Right atrium auricular region (tissue), 2 donors: ENCODE measurements around the gene SIDT1. TPM values are rescaled to one million over a fixed set of nuclear protein-coding genes. Genes with fewer than 3 reads are reported as not detected.

ENCODE experiments used
- DNase-seq: peaks from one replicate; pipeline ENCODE4 v3.0.0-alpha.2; 2019; ENCODE audit warnings: low spot score
- H3K27ac ChIP-seq, 2 donors: fragments of 200-600 bp; sonication (generic); 1 replicate in 1 of 2; 2 replicates in 1 of 2; pipeline ENCODE4 v1.5.1; 2016 to 2019
- H3K27me3 ChIP-seq, 2 donors: fragments of 200-600 bp; sonication (generic); one replicate each; pipeline versions ENCODE4 v1.5.1 to v1.6.0; 2017 to 2019
- H3K36me3 ChIP-seq: fragments of 200-600 bp; sonication (generic); one replicate; pipeline ENCODE4 v1.5.1; 2016
- H3K4me1 ChIP-seq, 2 donors: fragments of 200-600 bp; sonication (generic); one replicate each; pipeline versions ENCODE4 v1.5.1 to v1.6.0; 2017 to 2019
- H3K4me3 ChIP-seq, 2 donors: fragments of 200-600 bp; sonication (generic); 1 replicate in 1 of 2; 2 replicates in 1 of 2; pipeline ENCODE4 v1.5.1; 2017 to 2019; ENCODE audit warnings: mild to moderate bottlenecking in 1 of 2, moderate library complexity in 1 of 2
- H3K9me3 ChIP-seq, 2 donors: fragments of 200-600 bp; sonication (generic); one replicate each; pipeline ENCODE4 v1.5.1; 2019
- CTCF ChIP-seq, 2 donors: fragments of 200-600 bp; sonication (generic); IDR thresholded peaks; one replicate each; pipeline ENCODE4 v1.5.1; 2019; ENCODE audit warnings: antibody characterized with exemption in 2 of 2
- total RNA-seq, 2 donors: library from RNA; depleted of rRNA; stranded (reverse); fragments of >200 nt; gene quantifications; one replicate each; pipeline ENCODE4 v1.1.0, GENCODE V29; 2016

Gene SIDT1
- under 1 TPM; 0.15 to 0.16 TPM for total RNA-seq

- TF ChIP-seq CTCF (IDR thresholded peaks at IDR 0.05): no peak
- DNase-seq: no peak
- Histone ChIP-seq H3K9me3 (no peaks in the 10 kb centered on the region), H3K4me1 (peaks cover 0 to 14% of the 10 kb centered on the region in 2 donors), H3K27me3 (no peaks in the 10 kb centered on the region), H3K4me3 (peak within 1 kb of the TSS; percentile 40 to 61), H3K36me3 (no peaks in the 10 kb centered on the region), H3K27ac (no peak within 1 kb of the TSS)
Observed at GRCh38 chr3:113531826-113532697, at the start of gene SIDT1. TSS of gene SIDT1 (plus strand) at chr3:113532555. CDS start at chr3:113533022, 467 bp downstream.

- no peak for DNase-seq
- Histone ChIP-seq H3K27ac (no peak overlapping the region), H3K36me3 (peaks cover 13% of the 10 kb centered on the region)
Observed at GRCh38 chr3:113485161-113485609, 47.2 kb upstream of the SIDT1 start.

GRCh38 chr3:113495035-113495434 is 37.3 kb upstream of the SIDT1 start:
- H3K9me3 ChIP-seq: no peaks in the 10 kb centered on the region
- H3K27ac ChIP-seq: no peak overlapping the region
- H3K27me3 ChIP-seq: no peaks in the 10 kb centered on the region
- peak in 1 of 2 donors; percentile 67 for TF ChIP-seq CTCF (IDR thresholded peaks at IDR 0.05)
- DNase-seq: no peak
- no peak overlapping the region for H3K4me3 ChIP-seq
- no peaks in the 10 kb centered on the region for H3K4me1 ChIP-seq
- H3K36me3 ChIP-seq: no peaks in the 10 kb centered on the region

More at GRCh38 chr3:113485161-113485609, 47.2 kb upstream of the SIDT1 start:
- no peak for TF ChIP-seq CTCF (IDR thresholded peaks at IDR 0.05)
- Histone ChIP-seq H3K4me1 (no peaks in the 10 kb centered on the region), H3K27me3 (no peaks in the 10 kb centered on the region), H3K9me3 (no peaks in the 10 kb centered on the region), H3K4me3 (no peak overlapping the region)

GRCh38 chr3:113496924-113497323 is 35.4 kb upstream of the SIDT1 start:
- DNase-seq: no peak
- H3K27me3 ChIP-seq: no peaks in the 10 kb centered on the region
- H3K27ac ChIP-seq: no peak overlapping the region
- H3K4me3 ChIP-seq: no peak overlapping the region
- no peaks in the 10 kb centered on the region for H3K9me3 ChIP-seq
- H3K4me1 ChIP-seq: no peaks in the 10 kb centered on the region
- no peaks in the 10 kb centered on the region for H3K36me3 ChIP-seq
- TF ChIP-seq CTCF (IDR thresholded peaks at IDR 0.05): no peak

- Histone ChIP-seq H3K27ac (no peak overlapping the region), H3K27me3 (no peaks in the 10 kb centered on the region), H3K36me3 (no peaks in the 10 kb centered on the region)
Observed at GRCh38 chr3:113498221-113499005, 33.9 kb upstream of the SIDT1 start.

More at GRCh38 chr3:113498221-113499005, 33.9 kb upstream of the SIDT1 start:
- H3K4me1 ChIP-seq: no peaks in the 10 kb centered on the region
- no peaks in the 10 kb centered on the region for H3K9me3 ChIP-seq
- TF ChIP-seq CTCF (IDR thresholded peaks at IDR 0.05): no peak
- H3K4me3 ChIP-seq: no peak overlapping the region
- no peak for DNase-seq
